Astrocyte of the spinal cord (primary cell): ENCODE results near the gene CEP128.

Experiments used
- DNase-seq: peaks from one replicate; pipeline ENCODE4 v3.0.0; 2011; ENCODE audit warnings: low read depth, low spot score
- H3K4me3 ChIP-seq: 2 replicates; pipeline ENCODE4 v1.5.1; 2011; ENCODE audit warnings: low read depth, mild to moderate bottlenecking, low read length, moderate library complexity
- CTCF ChIP-seq: IDR thresholded peaks from 2 replicates; pipeline ENCODE4 v1.5.1; 2012; ENCODE audit warnings: low read depth, mild to moderate bottlenecking, low read length, inconsistent platforms
- in situ Hi-C: cut with HindIII; loops from 2 replicates; pipeline ENCODE4 v1.10.0; 2017; ENCODE audit warnings: low sequenced_read_pairs

The CEP128 gene

GRCh38 chr14:80798211-80798610 lies 143.3 kb downstream of the CEP128 start:
- in situ Hi-C loops, result no loop called here
- no peak for TF ChIP-seq CTCF

GRCh38 chr14:80792771-80793170 lies 148.8 kb downstream of the CEP128 start:
- in situ Hi-C loops, result no loop called here
- no peak for DNase-seq
- TF ChIP-seq CTCF, result no peak
- H3K4me3 ChIP-seq, result no peak overlapping the region

More at GRCh38 chr14:80798211-80798610, 143.3 kb downstream of the CEP128 start:
- DNase-seq, result no peak
- H3K4me3 ChIP-seq, result no peak overlapping the region

- TF ChIP-seq CTCF, result no peak
- in situ Hi-C loops, result no loop called here
- no peak overlapping the region for H3K4me3 ChIP-seq
- DNase-seq, result no peak
Measured at GRCh38 chr14:80787876-80788275, 153.7 kb downstream of the CEP128 start.

GRCh38 chr14:80784820-80785219 lies 156.7 kb downstream of the CEP128 start:
- DNase-seq, result no peak
- in situ Hi-C loops, result no loop called here

GRCh38 chr14:80781972-80782367 lies 159.6 kb downstream of the CEP128 start:
- no peak overlapping the region for H3K4me3 ChIP-seq
- TF ChIP-seq CTCF, result no peak
- in situ Hi-C loops, result no loop called here
- peak; percentile 20 for DNase-seq

More at GRCh38 chr14:80784820-80785219, 156.7 kb downstream of the CEP128 start:
- no peak for TF ChIP-seq CTCF
- no peak overlapping the region for H3K4me3 ChIP-seq

- in situ Hi-C loops, result no loop called here
- no peak overlapping the region for H3K4me3 ChIP-seq
- no peak for DNase-seq
- no peak for TF ChIP-seq CTCF
Measured at GRCh38 chr14:80780500-80780899, 161.0 kb downstream of the CEP128 start.

GRCh38 chr14:80776657-80777056 lies 164.9 kb downstream of the CEP128 start:
- no peak for TF ChIP-seq CTCF
- in situ Hi-C loops, result no loop called here
- no peak for DNase-seq
- no peak overlapping the region for H3K4me3 ChIP-seq
